Dermis microvascular lymphatic vessel endothelial cell (primary cell): ENCODE results near the gene SFTA2. TPM values are rescaled to one million over a fixed set of nuclear protein-coding genes. Genes with fewer than 3 reads are reported as not detected.
"Not testable (repeated sequence)": the region's sequence is repeated elsewhere in the genome, so short reads cannot be mapped to it uniquely, and the experiment has no call there.

Source experiments
- DNase-seq, 2 donors: peaks; one replicate each; pipeline versions ENCODE4 v3.0.0 to v3.0.0-alpha.2; 2010; ENCODE audit warnings: low read depth in 2 of 2
- total RNA-seq: library from RNA; depleted of rRNA; stranded (reverse); fragments of >200 nt; gene quantifications from 2 replicates; pipeline ENCODE4 v1.2.1, GENCODE V29; 2014

SFTA2 gene
- total RNA-seq, 1 donor from 2014 or later: not detected

DNA sequence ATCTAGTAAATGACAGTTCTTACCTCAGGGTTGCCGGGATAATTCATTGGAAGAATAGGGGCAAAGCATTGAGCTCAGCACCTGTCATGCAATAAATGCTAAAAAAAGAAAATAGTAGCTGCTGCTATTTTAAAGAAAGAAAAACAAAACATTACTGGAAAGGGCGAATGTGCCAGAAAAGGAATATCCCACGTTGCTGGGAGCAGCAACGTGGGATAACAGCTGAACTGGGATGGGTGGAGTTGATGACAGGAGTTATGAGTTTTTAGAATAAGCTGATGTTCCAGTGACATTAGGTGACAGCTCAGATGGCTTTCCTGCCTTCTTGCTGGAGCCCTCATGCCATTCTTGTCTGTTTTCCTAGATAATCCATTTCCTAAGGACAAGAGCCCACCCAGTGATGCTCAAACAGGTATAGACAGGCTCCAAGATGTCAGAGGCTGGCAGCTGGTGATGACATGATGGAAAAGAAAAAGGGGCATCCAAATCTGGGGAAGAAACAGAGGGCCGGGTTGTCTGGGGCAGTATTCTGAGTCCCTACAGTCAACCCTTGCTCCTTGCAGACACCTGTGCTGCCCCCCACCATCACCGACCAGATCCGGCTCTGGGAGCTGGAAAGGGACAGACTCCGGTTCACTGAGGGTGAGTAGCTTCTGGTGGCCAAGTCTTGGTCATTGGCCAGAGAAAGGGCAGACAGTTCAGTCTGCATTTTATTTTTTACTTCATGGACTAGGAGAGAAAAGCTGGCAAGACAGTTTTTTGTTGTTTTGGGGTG lies 19.0 kb downstream of the SFTA2 start:
- DNase-seq: no peak

- DNase-seq: not testable (repeated sequence)
Measured at GRCh38 chr6:30910473-30910872, 21.5 kb downstream of the SFTA2 start.

DNA sequence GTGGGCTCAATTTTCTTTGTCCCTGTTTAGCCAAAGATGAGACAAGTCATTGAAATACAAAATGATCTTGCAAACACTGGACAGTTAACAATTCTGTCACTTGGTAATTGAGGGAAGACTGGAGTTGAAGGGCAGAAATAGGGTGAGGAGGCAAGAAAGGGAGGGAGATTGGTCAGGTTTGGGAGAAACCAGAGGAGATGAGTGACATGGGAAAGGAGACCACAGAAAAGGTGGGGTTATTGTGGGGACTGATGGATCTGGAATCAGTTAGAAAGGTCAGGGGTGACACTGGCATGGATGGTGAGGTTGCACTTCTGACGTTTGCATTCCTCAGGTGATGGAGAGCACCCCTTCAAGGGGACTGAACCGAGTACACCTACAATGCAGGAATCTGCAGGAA lies 23.3 kb downstream of the SFTA2 start:
- DNase-seq: no peak

- peak; percentile 97 to 98 for DNase-seq
Measured at GRCh38 chr6:30907758-30908591, 24.0 kb downstream of the SFTA2 start, which contains the start of gene GTF2H4. TSS of gene GTF2H4 (plus strand) at chr6:30908207.

GRCh38 chr6:30907290-30907757 lies 24.6 kb downstream of the SFTA2 start:
- not testable (repeated sequence) for DNase-seq

DNA sequence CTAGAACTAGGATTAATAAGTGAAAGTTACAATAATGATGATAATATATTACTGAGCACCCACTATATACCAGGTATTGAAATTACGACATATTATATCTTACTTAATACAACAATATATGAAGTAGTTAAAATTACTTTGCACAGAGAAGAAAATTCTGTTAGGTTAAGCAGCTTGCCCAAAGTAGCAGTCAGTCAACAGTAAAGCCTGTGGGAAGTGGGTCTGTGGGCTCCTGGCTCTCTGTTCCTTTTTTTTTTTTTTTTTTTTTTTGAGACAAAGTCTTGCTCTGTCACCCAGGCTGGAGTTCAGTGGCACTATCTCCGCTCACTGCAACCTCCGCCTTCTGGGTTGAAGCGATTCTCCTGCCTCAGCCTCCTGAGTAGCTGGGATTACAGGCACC lies 28.7 kb downstream of the SFTA2 start:
- no peak for DNase-seq

GRCh38 chr6:30902709-30903108 lies 29.3 kb downstream of the SFTA2 start:
- no peak for DNase-seq

- not testable (repeated sequence) for DNase-seq
Measured at GRCh38 chr6:30902196-30902595, 29.8 kb downstream of the SFTA2 start.

GRCh38 chr6:30901436-30901835 lies 30.5 kb downstream of the SFTA2 start:
- DNase-seq: no peak

DNA sequence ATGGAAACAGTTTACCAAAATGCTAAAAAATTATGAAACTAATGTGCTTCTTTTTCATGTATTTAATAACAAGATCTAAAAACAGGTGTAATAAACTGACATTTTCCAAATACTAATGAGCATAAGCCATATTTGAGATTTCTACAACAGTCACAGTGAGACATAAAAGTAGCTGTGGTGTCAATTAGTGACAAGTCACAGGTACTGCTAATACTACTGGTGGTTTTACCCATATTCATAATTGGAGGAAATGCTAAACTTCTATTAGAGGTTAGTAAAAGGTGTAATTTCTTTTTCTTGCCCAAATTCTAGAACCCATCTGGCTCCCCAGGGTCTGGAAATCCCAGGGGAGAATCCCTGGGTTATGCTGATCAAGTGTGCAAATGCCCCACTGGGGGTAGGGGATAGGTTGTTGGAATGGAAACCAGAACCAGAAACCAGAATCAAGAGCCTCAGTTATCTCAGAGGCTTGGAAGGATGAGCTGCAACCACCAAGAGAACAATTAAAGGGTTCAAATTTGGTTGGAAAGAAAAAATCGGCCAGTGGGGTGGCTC lies 31.0 kb downstream of the SFTA2 start:
- DNase-seq: no peak

- DNase-seq: no peak
Measured at GRCh38 chr6:30898750-30899360, 33.1 kb downstream of the SFTA2 start.

DNA sequence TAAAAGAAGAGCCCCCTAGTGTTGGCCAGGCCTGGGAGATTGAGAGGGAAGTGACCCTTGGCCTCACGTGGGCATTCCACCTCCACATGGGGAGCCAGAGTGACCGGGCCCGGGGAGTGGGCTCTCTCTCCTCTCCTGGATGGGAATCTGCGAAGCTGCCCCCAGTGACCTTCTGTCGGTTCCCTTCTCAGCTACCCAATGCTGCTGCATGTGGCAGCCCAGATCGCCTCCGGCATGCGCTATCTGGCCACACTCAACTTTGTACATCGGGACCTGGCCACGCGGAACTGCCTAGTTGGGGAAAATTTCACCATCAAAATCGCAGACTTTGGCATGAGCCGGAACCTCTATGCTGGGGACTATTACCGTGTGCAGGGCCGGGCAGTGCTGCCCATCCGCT lies 34.1 kb downstream of the SFTA2 start:
- no peak for DNase-seq

DNA sequence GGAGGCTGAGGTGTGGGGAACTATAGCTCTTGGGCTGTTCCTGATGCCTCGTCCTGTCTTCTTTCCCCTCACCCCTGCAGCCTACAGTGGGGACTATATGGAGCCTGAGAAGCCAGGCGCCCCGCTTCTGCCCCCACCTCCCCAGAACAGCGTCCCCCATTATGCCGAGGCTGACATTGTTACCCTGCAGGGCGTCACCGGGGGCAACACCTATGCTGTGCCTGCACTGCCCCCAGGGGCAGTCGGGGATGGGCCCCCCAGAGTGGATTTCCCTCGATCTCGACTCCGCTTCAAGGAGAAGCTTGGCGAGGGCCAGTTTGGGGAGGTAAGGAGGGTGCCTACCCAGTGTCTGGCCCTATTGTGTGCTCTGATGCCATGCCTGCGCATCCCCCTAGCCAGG lies 35.4 kb downstream of the SFTA2 start:
- DNase-seq: no peak

DNA sequence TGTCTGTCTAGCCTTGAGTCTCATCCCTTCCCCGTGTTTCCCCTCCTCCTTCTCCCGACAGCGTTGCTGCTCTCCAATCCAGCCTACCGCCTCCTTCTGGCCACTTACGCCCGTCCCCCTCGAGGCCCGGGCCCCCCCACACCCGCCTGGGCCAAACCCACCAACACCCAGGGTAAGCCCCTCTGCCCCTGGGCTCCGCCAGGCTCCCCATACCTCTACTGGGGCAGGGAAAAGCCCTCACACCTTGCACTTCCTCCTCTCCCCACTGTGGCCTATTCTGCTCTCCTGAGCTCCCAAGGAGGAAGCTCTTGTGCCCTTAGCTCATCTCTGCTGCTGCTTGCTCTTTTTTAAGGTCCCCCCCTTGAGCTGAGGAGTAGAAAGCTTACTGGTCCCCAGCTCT lies 36.6 kb downstream of the SFTA2 start:
- DNase-seq: no peak

GRCh38 chr6:30894935-30895334 lies 37.0 kb downstream of the SFTA2 start:
- DNase-seq: no peak

GRCh38 chr6:30894381-30894780 lies 37.6 kb downstream of the SFTA2 start:
- no peak for DNase-seq

- DNase-seq: no peak
Measured at GRCh38 chr6:30893666-30894065, 38.3 kb downstream of the SFTA2 start.

- DNase-seq: no peak
Measured at GRCh38 chr6:30893001-30893591, 38.9 kb downstream of the SFTA2 start.

DNA sequence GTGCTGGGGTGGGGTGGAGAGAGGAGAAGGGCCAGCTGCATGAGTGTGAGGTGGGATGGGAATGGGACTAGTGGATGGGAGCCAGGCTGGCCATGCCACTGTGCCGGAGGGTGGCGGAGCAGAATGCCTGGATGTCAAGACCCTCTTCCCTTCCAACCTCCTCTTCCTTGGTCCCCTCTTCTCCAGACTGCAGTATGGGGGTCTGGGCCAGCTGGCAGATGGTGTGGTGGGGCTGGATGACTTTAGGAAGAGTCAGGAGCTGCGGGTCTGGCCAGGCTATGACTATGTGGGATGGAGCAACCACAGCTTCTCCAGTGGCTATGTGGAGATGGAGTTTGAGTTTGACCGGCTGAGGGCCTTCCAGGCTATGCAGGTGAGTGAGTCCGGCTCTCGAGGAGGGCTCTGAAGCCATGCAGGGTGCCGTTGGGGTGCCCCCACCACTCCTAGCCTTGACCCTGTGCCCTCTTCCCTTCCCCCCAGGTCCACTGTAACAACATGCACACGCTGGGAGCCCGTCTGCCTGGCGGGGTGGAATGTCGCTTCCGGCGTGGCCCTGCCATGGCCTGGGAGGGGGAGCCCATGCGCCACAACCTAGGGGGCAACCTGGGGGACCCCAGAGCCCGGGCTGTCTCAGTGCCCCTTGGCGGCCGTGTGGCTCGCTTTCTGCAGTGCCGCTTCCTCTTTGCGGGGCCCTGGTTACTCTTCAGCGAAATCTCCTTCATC lies 40.0 kb downstream of the SFTA2 start:
- no peak for DNase-seq

DNA sequence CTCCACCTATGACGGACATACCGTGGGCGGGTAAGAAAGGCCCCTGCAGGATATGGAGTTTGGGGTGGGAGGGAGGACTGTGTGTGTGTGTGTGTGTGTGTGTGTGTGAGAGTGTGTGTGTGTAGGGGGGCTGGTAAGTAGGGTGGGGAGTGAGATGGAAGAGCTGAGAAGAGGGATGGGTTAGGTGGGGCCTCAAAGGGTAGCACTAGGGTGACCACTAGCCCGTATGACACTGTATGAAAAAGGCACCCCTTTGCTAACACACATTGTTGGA lies 40.6 kb downstream of the SFTA2 start:
- no peak for DNase-seq
